Ovary (tissue), 3 donors: ENCODE data around the gene CTDSPL.

Source experiments
- EP300 ChIP-seq: sonication (generic); formaldehyde crosslinking; IDR thresholded peaks from one replicate; pipeline ENCODE4 v1.6.1; 2017; ENCODE audit warnings: antibody characterized with exemption
- POLR2A ChIP-seq: fragments of 450-650 bp; IDR thresholded peaks from one replicate; pipeline ENCODE4 v1.6.1; 2017; ENCODE audit warnings: antibody characterized with exemption, mild to moderate bottlenecking, moderate library complexity
- TF ChIP-seq, protein P1 (sequence below), 3 donors: fragments of 450-650 bp in 2 of 3; fragments of 200-600 bp in 1 of 3; IDR thresholded peaks; one replicate each; pipeline versions ENCODE4 v1.5.1 to v1.8.0; 2016 to 2022; ENCODE audit warnings: antibody characterized with exemption in 3 of 3, mild to moderate bottlenecking in 1 of 3
- donor health status: DM: no; HTN: no; CAD: no.

DNA sequence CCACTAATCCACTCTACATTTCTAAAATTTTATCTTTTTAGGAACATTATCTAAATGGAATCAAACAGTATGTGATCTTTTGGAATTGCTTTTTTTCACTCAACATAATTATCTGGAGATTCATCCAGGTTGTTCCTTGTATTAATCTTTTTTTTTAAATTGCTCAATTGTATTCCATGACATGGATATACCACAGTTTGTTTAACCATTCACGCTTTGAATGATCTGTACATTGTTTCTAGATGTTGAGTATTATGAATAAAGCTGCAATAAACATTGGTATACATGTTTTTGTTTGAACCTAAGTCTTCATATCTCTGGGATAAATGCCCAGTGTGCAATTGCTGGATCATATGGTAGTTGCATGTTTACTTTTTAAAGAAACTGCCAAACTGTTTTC lies 5.5 kb downstream of the CTDSPL start:
- TF ChIP-seq POLR2A: no peak
- TF ChIP-seq, protein P1, sequence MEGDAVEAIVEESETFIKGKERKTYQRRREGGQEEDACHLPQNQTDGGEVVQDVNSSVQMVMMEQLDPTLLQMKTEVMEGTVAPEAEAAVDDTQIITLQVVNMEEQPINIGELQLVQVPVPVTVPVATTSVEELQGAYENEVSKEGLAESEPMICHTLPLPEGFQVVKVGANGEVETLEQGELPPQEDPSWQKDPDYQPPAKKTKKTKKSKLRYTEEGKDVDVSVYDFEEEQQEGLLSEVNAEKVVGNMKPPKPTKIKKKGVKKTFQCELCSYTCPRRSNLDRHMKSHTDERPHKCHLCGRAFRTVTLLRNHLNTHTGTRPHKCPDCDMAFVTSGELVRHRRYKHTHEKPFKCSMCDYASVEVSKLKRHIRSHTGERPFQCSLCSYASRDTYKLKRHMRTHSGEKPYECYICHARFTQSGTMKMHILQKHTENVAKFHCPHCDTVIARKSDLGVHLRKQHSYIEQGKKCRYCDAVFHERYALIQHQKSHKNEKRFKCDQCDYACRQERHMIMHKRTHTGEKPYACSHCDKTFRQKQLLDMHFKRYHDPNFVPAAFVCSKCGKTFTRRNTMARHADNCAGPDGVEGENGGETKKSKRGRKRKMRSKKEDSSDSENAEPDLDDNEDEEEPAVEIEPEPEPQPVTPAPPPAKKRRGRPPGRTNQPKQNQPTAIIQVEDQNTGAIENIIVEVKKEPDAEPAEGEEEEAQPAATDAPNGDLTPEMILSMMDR (IDR thresholded peaks at IDR 0.05): no peak
- TF ChIP-seq EP300: no peak
